ENCODE results near the gene DEPDC5. TPM values are rescaled to one million over a fixed set of nuclear protein-coding genes. Genes with fewer than 3 reads are reported as not detected.

DEPDC5 gene
- total and polyA plus RNA-seq, 2 donors (not counting 1 experiment from before 2014, with no cell fraction given): 35.5 to 124 TPM

DNA sequence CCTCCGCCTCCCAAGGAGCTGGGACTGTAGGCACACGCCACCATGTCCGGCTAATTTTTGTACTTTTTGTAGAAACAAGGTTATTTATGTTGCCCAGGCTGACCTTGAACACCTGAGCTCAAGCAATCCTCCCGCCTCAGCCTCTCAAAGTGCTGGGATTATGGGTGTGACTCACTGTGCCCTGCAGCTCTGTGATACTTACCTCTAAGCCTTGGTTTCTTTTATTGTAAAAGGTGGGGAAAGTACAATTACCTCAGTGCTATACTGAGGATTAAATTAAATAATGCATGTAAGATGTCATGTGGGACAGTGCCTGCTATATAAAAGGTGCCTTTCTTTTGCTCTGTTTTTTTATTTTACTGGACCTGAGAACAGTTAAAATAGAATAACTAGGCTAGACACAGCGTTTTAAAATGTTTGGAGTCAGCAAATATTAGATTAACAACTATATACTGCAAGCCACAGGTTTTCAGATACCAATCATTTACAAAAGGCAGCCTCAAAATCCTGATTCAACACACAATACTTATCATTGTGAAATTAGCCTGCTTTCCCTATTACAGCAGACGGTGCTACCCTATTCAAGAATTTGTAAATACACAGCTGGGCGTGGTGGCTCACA lies 33.9 kb upstream of the DEPDC5 start:
- Histone ChIP-seq H2AFZ (ENCODE audit: insufficient read depth, low read depth, low read length, poor library complexity, severe bottlenecking) (no peak overlapping the region), H3K4me2 (replicated peaks; ENCODE audit: low read depth, low read length, poor library complexity, severe bottlenecking) (no peak overlapping the region), H3K4me3 (ENCODE audit: control extremely low read depth in 1 of 5, extremely low read depth in 1 of 5, insufficient read depth in 1 of 5, low read depth in 2 of 5, low read length in 4 of 5) (no peak overlapping the region), H3K4me1 (ENCODE audit: control insufficient read depth in 2 of 2, insufficient read depth in 2 of 2, low read length in 2 of 2) (no peaks in the 10 kb centered on the region), H3K9me3 (ENCODE audit: control extremely low read depth in 1 of 3, control insufficient read depth in 2 of 3, insufficient read depth in 1 of 3, low read length in 2 of 3) (no peaks in the 10 kb centered on the region), H4K20me1 (ENCODE audit: control insufficient read depth, insufficient read depth, low read length, poor library complexity, severe bottlenecking) (no peaks in the 10 kb centered on the region), H3K9ac (ENCODE audit: low read length) (no peak overlapping the region), H3K27me3 (replicated peaks in 1 of 4; ENCODE audit: control extremely low read depth in 1 of 4, control insufficient read depth in 3 of 4, insufficient read depth in 4 of 4, low read length in 3 of 4) (no peaks in the 10 kb centered on the region), H3K27ac (ENCODE audit: low read length in 2 of 2) (no peak overlapping the region), H3K79me2 (ENCODE audit: control insufficient read depth, insufficient read depth, low read length) (peaks cover 45% of the 10 kb centered on the region), H3K36me3 (replicated peaks in 1 of 2; ENCODE audit: control extremely low read depth in 1 of 2, control insufficient read depth in 1 of 2, extremely low read depth in 1 of 2, insufficient read depth in 2 of 2, low read length in 1 of 2) (peaks cover 18 to 61% of the 10 kb centered on the region in 2 experiments)
- Mint-ChIP-seq H3K4me1 (peaks cover 2% of the 10 kb centered on the region), H3K27ac (no peak overlapping the region), H3K27me3 (no peaks in the 10 kb centered on the region), H3K9me3 (ENCODE audit: insufficient read depth) (no peaks in the 10 kb centered on the region), H3K4me3 (no peak overlapping the region)
- TF ChIP-seq EZH2 (IDR thresholded peaks at IDR 0.05; ENCODE audit: borderline replicate concordance, insufficient read depth, low read depth, low read length, poor library complexity, severe bottlenecking): no peak
- TF ChIP-seq, protein P1, sequence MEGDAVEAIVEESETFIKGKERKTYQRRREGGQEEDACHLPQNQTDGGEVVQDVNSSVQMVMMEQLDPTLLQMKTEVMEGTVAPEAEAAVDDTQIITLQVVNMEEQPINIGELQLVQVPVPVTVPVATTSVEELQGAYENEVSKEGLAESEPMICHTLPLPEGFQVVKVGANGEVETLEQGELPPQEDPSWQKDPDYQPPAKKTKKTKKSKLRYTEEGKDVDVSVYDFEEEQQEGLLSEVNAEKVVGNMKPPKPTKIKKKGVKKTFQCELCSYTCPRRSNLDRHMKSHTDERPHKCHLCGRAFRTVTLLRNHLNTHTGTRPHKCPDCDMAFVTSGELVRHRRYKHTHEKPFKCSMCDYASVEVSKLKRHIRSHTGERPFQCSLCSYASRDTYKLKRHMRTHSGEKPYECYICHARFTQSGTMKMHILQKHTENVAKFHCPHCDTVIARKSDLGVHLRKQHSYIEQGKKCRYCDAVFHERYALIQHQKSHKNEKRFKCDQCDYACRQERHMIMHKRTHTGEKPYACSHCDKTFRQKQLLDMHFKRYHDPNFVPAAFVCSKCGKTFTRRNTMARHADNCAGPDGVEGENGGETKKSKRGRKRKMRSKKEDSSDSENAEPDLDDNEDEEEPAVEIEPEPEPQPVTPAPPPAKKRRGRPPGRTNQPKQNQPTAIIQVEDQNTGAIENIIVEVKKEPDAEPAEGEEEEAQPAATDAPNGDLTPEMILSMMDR (IDR thresholded peaks at IDR 0.05): no peak
- 100% methylated on average over 3 of the region's 7 CpGs for WGBS (ENCODE audit: insufficient coverage)
- ATAC-seq (ENCODE audit: low read depth) (no peak), DNase-seq (no peak)
- intact Hi-C loops (cut with micrococcal nuclease): no loop called here
- ChIA-PET CTCF (interaction anchor here (1.1 kb wide), 1 partner anchor 226 kb away, joined by 3 read pairs; no protein-coding TSS in a partner anchor), POLR2A (no interaction called here)

DNA sequence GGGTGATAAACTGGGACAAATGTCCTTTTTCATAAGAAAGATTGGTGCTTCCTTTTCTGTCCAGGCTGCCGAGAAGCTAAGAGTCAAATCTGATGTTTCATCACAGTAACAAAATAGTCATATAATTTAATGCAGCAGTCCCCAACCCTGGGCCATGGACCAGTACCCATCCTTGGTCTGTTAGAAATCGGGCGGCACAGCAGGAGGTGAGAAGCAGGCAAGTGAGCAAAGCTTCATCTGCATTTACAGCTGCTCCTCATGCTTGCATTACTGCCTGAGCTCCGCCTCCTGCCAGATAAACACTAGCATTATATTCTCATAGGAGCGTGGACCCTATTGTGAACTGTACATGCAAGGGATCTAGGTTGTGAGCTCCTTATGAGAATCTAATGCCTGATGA lies 30.1 kb upstream of the DEPDC5 start:
- no peak overlapping the region for H2AFZ ChIP-seq (ENCODE audit: insufficient read depth, low read depth, low read length, poor library complexity, severe bottlenecking)
- POLR2A ChIA-PET: interaction anchor here (0.6 kb wide), 1 partner anchor 52 kb away, joined by 4 read pairs; no protein-coding TSS in a partner anchor
- H3K9ac ChIP-seq (ENCODE audit: low read length): no peak overlapping the region
- CTCF ChIA-PET: no interaction called here
- H3K27me3 Mint-ChIP-seq: no peaks in the 10 kb centered on the region
- no peak overlapping the region for H3K4me3 ChIP-seq (ENCODE audit: control extremely low read depth in 1 of 5, extremely low read depth in 1 of 5, insufficient read depth in 1 of 5, low read depth in 2 of 5, low read length in 4 of 5)
- no peak overlapping the region for H3K27ac ChIP-seq (ENCODE audit: low read length in 2 of 2)
- no peaks in the 10 kb centered on the region for H3K27me3 ChIP-seq (replicated peaks in 1 of 4; ENCODE audit: control extremely low read depth in 1 of 4, control insufficient read depth in 3 of 4, insufficient read depth in 4 of 4, low read length in 3 of 4)
- intact Hi-C loops (cut with micrococcal nuclease): no loop called here
- no peak overlapping the region for H3K27ac Mint-ChIP-seq
- H3K9me3 ChIP-seq (ENCODE audit: control extremely low read depth in 1 of 3, control insufficient read depth in 2 of 3, insufficient read depth in 1 of 3, low read length in 2 of 3): no peaks in the 10 kb centered on the region
- H3K36me3 ChIP-seq (replicated peaks in 1 of 2; ENCODE audit: control extremely low read depth in 1 of 2, control insufficient read depth in 1 of 2, extremely low read depth in 1 of 2, insufficient read depth in 2 of 2, low read length in 1 of 2): peaks cover 8 to 35% of the 10 kb centered on the region in 2 experiments
- no peak for TF ChIP-seq EZH2 (IDR thresholded peaks at IDR 0.05; ENCODE audit: borderline replicate concordance, insufficient read depth, low read depth, low read length, poor library complexity, severe bottlenecking)
- TF ChIP-seq, protein P1 (IDR thresholded peaks at IDR 0.05): no peak
- H3K4me3 Mint-ChIP-seq: no peak overlapping the region
- peaks cover 77% of the 10 kb centered on the region for H3K79me2 ChIP-seq (ENCODE audit: control insufficient read depth, insufficient read depth, low read length)
- WGBS (ENCODE audit: insufficient coverage): 96% methylated on average over 3 of the region's 5 CpGs
- ATAC-seq (ENCODE audit: low read depth) (no peak), DNase-seq (no peak)
- peaks cover 7% of the 10 kb centered on the region for H4K20me1 ChIP-seq (ENCODE audit: control insufficient read depth, insufficient read depth, low read length, poor library complexity, severe bottlenecking)
- no peak overlapping the region for H3K4me2 ChIP-seq (replicated peaks; ENCODE audit: low read depth, low read length, poor library complexity, severe bottlenecking)
- no peaks in the 10 kb centered on the region for H3K4me1 ChIP-seq (ENCODE audit: control insufficient read depth in 2 of 2, insufficient read depth in 2 of 2, low read length in 2 of 2)
- peaks cover 2% of the 10 kb centered on the region for H3K4me1 Mint-ChIP-seq
- H3K9me3 Mint-ChIP-seq (ENCODE audit: insufficient read depth): no peaks in the 10 kb centered on the region

Measured in B cell (primary cell).